ENCODE data around the gene SOWAHC. TPM values are rescaled to one million over a fixed set of nuclear protein-coding genes. Genes with fewer than 3 reads are reported as not detected.
A peak's percentile ranks its signal among the peaks of the same experiment; 100 is the strongest.

SOWAHC gene
- total and polyA plus RNA-seq, 2 of the 13 experiments (the other 11 are each of a cell fraction or from before 2014, with no cell fraction given): 21.2 to 22.5 TPM

DNA sequence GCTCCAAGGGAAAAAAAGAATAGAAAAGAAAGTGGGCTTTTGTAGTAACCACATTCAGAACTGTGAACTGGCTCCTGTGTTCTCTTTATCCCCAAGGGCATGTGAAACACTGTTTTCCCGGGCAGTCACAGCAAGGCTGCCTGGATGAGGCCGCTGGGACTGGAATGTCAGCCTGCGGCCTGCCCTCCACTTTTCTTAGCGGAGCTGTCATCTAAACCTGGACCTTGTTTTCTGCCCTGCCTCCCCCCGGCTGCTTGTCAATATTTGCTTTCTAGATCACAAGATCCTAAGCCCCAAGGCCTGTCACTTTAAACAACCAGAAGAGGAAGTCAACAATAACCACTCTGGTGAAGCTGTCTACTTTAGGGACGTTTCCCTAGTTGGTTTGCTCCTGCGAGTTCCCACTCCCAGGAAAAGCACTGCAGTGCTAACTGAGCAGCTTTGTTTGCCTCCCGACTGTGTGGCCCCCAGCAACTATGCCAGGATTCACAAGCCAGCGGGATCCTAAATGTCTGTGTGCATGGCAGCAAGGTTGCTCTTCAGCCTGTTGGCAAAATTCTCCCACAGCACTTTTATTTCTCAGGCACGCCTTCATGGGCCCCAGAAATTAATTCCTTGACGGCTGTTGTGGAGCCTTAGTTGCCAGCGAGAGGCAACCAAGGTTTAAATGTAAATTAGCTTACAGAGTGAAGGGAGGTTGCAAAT lies 30.6 kb downstream of the SOWAHC start (continued):
- TF ChIP-seq, protein P1, sequence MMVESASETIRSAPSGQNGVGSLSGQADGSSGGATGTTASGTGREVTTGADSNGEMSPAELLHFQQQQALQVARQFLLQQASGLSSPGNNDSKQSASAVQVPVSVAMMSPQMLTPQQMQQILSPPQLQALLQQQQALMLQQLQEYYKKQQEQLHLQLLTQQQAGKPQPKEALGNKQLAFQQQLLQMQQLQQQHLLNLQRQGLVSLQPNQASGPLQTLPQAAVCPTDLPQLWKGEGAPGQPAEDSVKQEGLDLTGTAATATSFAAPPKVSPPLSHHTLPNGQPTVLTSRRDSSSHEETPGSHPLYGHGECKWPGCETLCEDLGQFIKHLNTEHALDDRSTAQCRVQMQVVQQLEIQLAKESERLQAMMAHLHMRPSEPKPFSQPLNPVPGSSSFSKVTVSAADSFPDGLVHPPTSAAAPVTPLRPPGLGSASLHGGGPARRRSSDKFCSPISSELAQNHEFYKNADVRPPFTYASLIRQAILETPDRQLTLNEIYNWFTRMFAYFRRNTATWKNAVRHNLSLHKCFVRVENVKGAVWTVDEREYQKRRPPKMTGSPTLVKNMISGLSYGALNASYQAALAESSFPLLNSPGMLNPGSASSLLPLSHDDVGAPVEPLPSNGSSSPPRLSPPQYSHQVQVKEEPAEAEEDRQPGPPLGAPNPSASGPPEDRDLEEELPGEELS (CRISPR knock-in tag; IDR thresholded peaks at IDR 0.05): peak; percentile 100
- TF ChIP-seq KLF12 (CRISPR knock-in tag; IDR thresholded peaks at IDR 0.05; ENCODE audit: borderline replicate concordance) (peak; percentile 81), ZNF382 (CRISPR knock-in tag; IDR thresholded peaks at IDR 0.05; ENCODE audit: borderline replicate concordance) (no peak), ZNF619 (CRISPR knock-in tag; IDR thresholded peaks at IDR 0.05) (peak; percentile 76; the same call in 1 of the 2 replicates), ZNF589 (CRISPR knock-in tag; conservative IDR thresholded peaks at IDR 0.05) (peak; percentile 99), ZNF274 (CRISPR knock-in tag; IDR thresholded peaks at IDR 0.05) (peak; percentile 78), TARDBP (CRISPR knock-in tag; IDR thresholded peaks at IDR 0.05) (peak; percentile 99), ZNF550 (CRISPR knock-in tag; IDR thresholded peaks at IDR 0.05; ENCODE audit: borderline replicate concordance) (no peak), ZNF331 (CRISPR knock-in tag; IDR thresholded peaks at IDR 0.05) (peak; percentile 97), ZSCAN9 (CRISPR knock-in tag; IDR thresholded peaks at IDR 0.05; ENCODE audit: borderline replicate concordance) (peak; percentile 97), KLF11 (CRISPR knock-in tag; IDR thresholded peaks at IDR 0.05) (no peak; the same call in 1 of the 2 replicates), AGO2 (optimal IDR thresholded peaks at IDR 0.05; ENCODE audit: low read depth, low read length) (no peak), JDP2 (CRISPR knock-in tag; IDR thresholded peaks at IDR 0.05; ENCODE audit: borderline replicate concordance) (peak; percentile 83; the same call in 1 of the 2 replicates), CCAR2 (optimal IDR thresholded peaks at IDR 0.05; ENCODE audit: low read depth, low read length) (peak; percentile 79), POGZ (CRISPR knock-in tag; IDR thresholded peaks at IDR 0.05) (peak; percentile 91), KDM4B (CRISPR knock-in tag; IDR thresholded peaks at IDR 0.05) (peak; percentile 83), MYC (CRISPR knock-in tag; IDR thresholded peaks at IDR 0.05; ENCODE audit: borderline replicate concordance) (peak; percentile 82), ZNF747 (CRISPR knock-in tag; IDR thresholded peaks at IDR 0.05; ENCODE audit: borderline replicate concordance) (peak; percentile 95), ZKSCAN8 (CRISPR knock-in tag; IDR thresholded peaks at IDR 0.05; ENCODE audit: borderline replicate concordance) (peak; percentile 95), ZNF484 (CRISPR knock-in tag; IDR thresholded peaks at IDR 0.05; ENCODE audit: borderline replicate concordance, low read depth) (no peak; the same call in 1 of the 2 replicates), RARA (CRISPR knock-in tag; IDR thresholded peaks at IDR 0.05) (peak; percentile 95), HOXA3 (CRISPR knock-in tag; IDR thresholded peaks at IDR 0.05) (peak; percentile 95), KDM5A (IDR thresholded peaks at IDR 0.05; ENCODE audit: borderline replicate concordance, low read length) (no peak; the same call in 1 of the 2 replicates), CBX2 (IDR thresholded peaks at IDR 0.05; ENCODE audit: low read depth, low read length) (no peak), CBX2 (CRISPR knock-in tag; IDR thresholded peaks at IDR 0.05; ENCODE audit: low read depth) (no peak)
- TF ChIP-seq, protein P2, sequence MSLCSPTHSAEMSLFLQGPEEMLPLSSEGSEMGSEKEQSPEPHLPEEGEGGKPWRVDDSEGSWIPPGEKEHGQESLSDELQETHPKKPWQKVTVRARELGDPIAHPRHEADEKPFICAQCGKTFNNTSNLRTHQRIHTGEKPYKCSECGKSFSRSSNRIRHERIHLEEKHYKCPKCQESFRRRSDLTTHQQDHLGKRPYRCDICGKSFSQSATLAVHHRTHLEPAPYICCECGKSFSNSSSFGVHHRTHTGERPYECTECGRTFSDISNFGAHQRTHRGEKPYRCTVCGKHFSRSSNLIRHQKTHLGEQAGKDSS (CRISPR knock-in tag; IDR thresholded peaks at IDR 0.05; ENCODE audit: borderline replicate concordance, low read depth): peak; percentile 99
- TF ChIP-seq, protein P3, sequence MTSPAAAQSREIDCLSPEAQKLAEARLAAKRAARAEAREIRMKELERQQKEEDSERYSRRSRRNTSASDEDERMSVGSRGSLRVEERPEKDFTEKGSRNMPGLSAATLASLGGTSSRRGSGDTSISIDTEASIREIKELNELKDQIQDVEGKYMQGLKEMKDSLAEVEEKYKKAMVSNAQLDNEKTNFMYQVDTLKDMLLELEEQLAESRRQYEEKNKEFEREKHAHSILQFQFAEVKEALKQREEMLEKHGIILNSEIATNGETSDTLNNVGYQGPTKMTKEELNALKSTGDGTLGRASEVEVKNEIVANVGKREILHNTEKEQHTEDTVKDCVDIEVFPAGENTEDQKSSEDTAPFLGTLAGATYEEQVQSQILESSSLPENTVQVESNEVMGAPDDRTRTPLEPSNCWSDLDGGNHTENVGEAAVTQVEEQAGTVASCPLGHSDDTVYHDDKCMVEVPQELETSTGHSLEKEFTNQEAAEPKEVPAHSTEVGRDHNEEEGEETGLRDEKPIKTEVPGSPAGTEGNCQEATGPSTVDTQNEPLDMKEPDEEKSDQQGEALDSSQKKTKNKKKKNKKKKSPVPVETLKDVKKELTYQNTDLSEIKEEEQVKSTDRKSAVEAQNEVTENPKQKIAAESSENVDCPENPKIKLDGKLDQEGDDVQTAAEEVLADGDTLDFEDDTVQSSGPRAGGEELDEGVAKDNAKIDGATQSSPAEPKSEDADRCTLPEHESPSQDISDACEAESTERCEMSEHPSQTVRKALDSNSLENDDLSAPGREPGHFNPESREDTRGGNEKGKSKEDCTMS (CRISPR knock-in tag; conservative IDR thresholded peaks at IDR 0.05): peak; percentile 77; the same call in 1 of the 2 replicates
